Measurements from ENCODE around the gene PAEP.

PAEP gene

DNA sequence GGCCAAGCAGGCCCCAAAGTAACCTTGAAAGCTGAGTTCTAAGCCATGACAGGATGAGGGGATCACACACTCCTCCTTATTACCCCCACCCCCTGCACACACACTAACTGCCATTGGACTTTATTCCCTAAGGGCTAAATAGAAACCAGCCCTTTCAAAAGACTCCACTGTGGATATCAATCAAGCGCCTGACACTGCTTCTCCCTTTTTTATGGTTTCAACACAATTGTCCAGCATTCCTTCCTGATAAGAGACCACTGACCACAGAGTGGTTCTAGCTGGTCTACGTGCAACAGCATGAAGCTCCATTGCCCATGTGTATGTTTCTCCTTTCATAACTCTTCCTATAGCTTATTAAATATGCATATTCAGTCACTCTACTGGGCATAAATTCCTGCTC, 34.7 kb downstream of the PAEP start:
- no peak for DNase-seq (ENCODE audit: low read depth)
- no peak overlapping the region for H3K4me3 ChIP-seq (ENCODE audit: low read length)
- no peak for TF ChIP-seq CTCF (conservative IDR thresholded peaks at IDR 0.05; ENCODE audit: low read depth, low read length)

DNA sequence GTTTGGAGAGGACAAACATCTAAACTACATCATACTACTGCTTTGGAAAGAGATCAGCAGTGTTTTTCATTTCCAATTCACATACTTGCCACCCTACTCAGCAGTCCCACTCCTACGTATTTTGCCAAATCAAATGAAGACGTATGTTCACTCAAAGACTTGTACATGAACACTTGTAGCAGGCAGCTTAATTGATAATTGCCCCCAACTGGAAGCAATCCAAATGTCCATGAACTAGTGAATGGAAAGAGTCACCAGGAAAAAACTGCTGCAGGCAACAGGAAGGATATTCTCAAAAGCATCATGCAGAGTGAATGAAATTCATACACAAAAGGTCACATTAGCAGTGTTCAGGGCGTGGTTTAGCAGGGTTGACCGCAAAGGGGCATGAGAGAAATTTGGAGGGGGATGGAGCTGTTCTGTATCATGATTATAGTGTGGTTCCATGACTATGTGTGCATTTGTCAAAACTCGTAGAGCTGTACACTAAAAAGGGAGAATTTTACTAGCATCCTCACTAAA, 38.8 kb downstream of the PAEP start:
- DNase-seq (ENCODE audit: low read depth), result no peak
- TF ChIP-seq CTCF (conservative IDR thresholded peaks at IDR 0.05; ENCODE audit: low read depth, low read length), result no peak
- H3K4me3 ChIP-seq (ENCODE audit: low read length), result no peak overlapping the region

DNA sequence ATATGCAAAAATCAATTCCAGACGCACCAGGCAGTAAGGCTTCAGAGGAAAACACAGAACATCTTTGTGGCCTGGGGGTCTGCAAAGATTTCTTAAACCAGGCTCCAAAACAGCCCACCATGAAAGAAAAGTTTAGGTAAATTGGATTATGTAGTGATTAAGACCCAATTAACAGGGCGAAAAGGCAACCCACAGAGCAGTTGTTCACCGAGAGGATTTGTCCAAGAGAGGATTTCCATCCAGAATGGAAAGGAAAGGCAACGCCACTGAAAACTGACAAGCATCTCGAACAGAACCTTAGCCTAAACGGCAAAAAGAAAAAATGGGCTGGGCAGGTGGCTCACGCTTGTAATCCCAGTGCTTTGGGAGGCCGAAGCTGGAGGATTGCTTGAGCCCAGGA, 40.4 kb downstream of the PAEP start:
- no peak for DNase-seq (ENCODE audit: low read depth)
- no peak overlapping the region for H3K4me3 ChIP-seq (ENCODE audit: low read length)
- no peak for TF ChIP-seq CTCF (conservative IDR thresholded peaks at IDR 0.05; ENCODE audit: low read depth, low read length)

- H3K4me3 ChIP-seq (ENCODE audit: low read length), result no peak overlapping the region
- DNase-seq (ENCODE audit: low read depth), result peak; percentile 0
- TF ChIP-seq CTCF (conservative IDR thresholded peaks at IDR 0.05; ENCODE audit: low read depth, low read length), result peak; percentile 76
Observed at GRCh38 chr9:135602789-135603481, 41.4 kb downstream of the PAEP start.

GRCh38 chr9:135604437-135605237, 43.1 kb downstream of the PAEP start:
- DNase-seq (ENCODE audit: low read depth), result no peak
- H3K4me3 ChIP-seq (ENCODE audit: low read length), result no peak overlapping the region
- TF ChIP-seq CTCF (conservative IDR thresholded peaks at IDR 0.05; ENCODE audit: low read depth, low read length), result no peak

DNA sequence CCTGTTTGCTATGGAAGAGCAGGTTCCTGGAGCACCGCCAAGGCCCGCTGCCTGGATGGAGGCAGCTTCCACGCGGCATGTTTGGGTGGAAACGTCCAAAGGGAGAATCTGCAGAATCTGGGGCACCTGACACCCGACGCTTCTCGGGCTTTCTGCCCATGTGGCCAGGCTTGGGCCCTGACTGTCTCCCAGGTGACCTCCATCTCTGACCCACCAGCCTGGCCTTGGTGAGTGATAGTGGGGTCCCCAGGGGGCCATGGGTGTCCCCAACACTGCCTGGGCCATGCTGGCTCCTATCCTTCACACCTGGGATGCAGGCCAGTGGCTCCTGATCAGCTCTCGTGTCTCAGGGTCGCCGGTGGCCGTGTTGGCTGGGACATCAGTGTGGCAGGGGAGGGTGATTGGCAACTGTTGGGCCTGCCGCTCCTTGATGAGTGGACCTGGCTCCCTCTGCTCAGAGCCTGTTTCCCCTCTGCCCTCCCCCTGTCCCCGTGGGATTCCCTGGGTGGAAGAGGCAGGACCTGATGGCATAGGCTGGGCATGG, 43.8 kb downstream of the PAEP start:
- DNase-seq (ENCODE audit: low read depth), result no peak
- TF ChIP-seq CTCF (conservative IDR thresholded peaks at IDR 0.05; ENCODE audit: low read depth, low read length), result no peak
- no peak overlapping the region for H3K4me3 ChIP-seq (ENCODE audit: low read length)
